Astrocyte (in vitro differentiated cells and primary cell): ENCODE results near the gene ARPC5. TPM values are rescaled to one million over a fixed set of nuclear protein-coding genes. Genes with fewer than 3 reads are reported as not detected.

Source experiments
- DNase-seq: peaks from one replicate; pipeline ENCODE4 v3.0.0-alpha.2; 2010; ENCODE audit warnings: low read depth
- FAIRE-seq: peaks from 2 replicates; lab custom pipeline; 2011; peaks lifted over from hg19 to GRCh38; lab: Jason Lieb, UNC
- H2AFZ ChIP-seq: 2 replicates; pipeline ENCODE4 v1.6.0; 2012; ENCODE audit warnings: low read depth, low read length, inconsistent platforms
- H3K27ac ChIP-seq: 2 replicates; pipeline ENCODE4 v1.5.1; 2011; ENCODE audit warnings: low read depth, low read length, inconsistent platforms
- H3K27me3 ChIP-seq: 2 replicates; pipeline ENCODE4 v1.6.0; 2011; ENCODE audit warnings: low read length, inconsistent platforms; ENCODE audit not compliant: insufficient read depth
- H3K36me3 ChIP-seq: 2 replicates; pipeline ENCODE4 v1.5.1; 2011; ENCODE audit warnings: low read length, inconsistent platforms; ENCODE audit not compliant: insufficient read depth
- H3K4me1 ChIP-seq: 2 replicates; pipeline ENCODE4 v1.5.1; 2011; ENCODE audit warnings: low read length, inconsistent platforms; ENCODE audit not compliant: insufficient read depth
- H3K4me2 ChIP-seq: 2 replicates; pipeline ENCODE4 v1.6.0; 2012; ENCODE audit warnings: low read length, inconsistent platforms
- H3K4me3 ChIP-seq: 2 replicates; pipeline ENCODE4 v1.5.1; 2011; ENCODE audit warnings: low read depth, mild to moderate bottlenecking, low read length, inconsistent platforms; ENCODE audit not compliant: insufficient read depth
- H3K79me2 ChIP-seq: 2 replicates; pipeline ENCODE4 v1.6.0; 2012; ENCODE audit warnings: mild to moderate bottlenecking, low read length, inconsistent platforms; ENCODE audit not compliant: insufficient read depth
- H3K9ac ChIP-seq: 2 replicates; pipeline ENCODE4 v1.6.0; 2012; ENCODE audit warnings: mild to moderate bottlenecking, low read length, inconsistent platforms
- H3K9me3 ChIP-seq: 2 replicates; pipeline ENCODE4 v1.5.1; 2012; ENCODE audit warnings: low read depth, mild to moderate bottlenecking, low read length, inconsistent platforms; ENCODE audit not compliant: insufficient read depth
- H4K20me1 ChIP-seq: 2 replicates; pipeline ENCODE4 v1.6.0; 2012; ENCODE audit warnings: low read length, inconsistent platforms; ENCODE audit not compliant: insufficient read depth
- H3K27ac Mint-ChIP-seq: one replicate; pipeline ENCODE4 v1.8.0; 2021; ENCODE audit warnings: mild to moderate bottlenecking, mixed read lengths; ENCODE audit not compliant: unreplicated experiment
- H3K27me3 Mint-ChIP-seq: one replicate; pipeline ENCODE4 v1.8.0; 2021; ENCODE audit warnings: low read depth, mixed read lengths; ENCODE audit not compliant: unreplicated experiment
- H3K36me3 Mint-ChIP-seq: one replicate; pipeline ENCODE4 v1.8.0; 2021; ENCODE audit warnings: low read depth, mixed read lengths; ENCODE audit not compliant: unreplicated experiment
- H3K4me1 Mint-ChIP-seq: one replicate; pipeline ENCODE4 v1.8.0; 2021; ENCODE audit warnings: low read depth, mixed read lengths; ENCODE audit not compliant: unreplicated experiment
- H3K4me3 Mint-ChIP-seq: one replicate; pipeline ENCODE4 v1.8.0; 2021; ENCODE audit warnings: mild to moderate bottlenecking, moderate library complexity, mixed read lengths; ENCODE audit not compliant: unreplicated experiment
- H3K9me3 Mint-ChIP-seq: one replicate; pipeline ENCODE4 v1.8.0; 2021; ENCODE audit warnings: mild to moderate bottlenecking, mixed read lengths; ENCODE audit not compliant: unreplicated experiment
- CTCF ChIP-seq: IDR thresholded peaks from 2 replicates; pipeline ENCODE4 v1.5.1; 2011; ENCODE audit warnings: low read depth, mild to moderate bottlenecking, inconsistent platforms, low read length, moderate library complexity; ENCODE audit not compliant: insufficient read depth
- EZH2 ChIP-seq: IDR thresholded peaks from 2 replicates; pipeline ENCODE4 v1.6.1; 2012; ENCODE audit warnings: mild to moderate bottlenecking, low read length, inconsistent platforms; ENCODE audit not compliant: insufficient read depth
- total RNA-seq: library from RNA; stranded (reverse); gene quantifications from 2 replicates; pipeline ENCODE4 v1.2.1, GENCODE V29; 2021

The ARPC5 gene
- total RNA-seq, 1 donor from 2014 or later = 180 TPM

DNA sequence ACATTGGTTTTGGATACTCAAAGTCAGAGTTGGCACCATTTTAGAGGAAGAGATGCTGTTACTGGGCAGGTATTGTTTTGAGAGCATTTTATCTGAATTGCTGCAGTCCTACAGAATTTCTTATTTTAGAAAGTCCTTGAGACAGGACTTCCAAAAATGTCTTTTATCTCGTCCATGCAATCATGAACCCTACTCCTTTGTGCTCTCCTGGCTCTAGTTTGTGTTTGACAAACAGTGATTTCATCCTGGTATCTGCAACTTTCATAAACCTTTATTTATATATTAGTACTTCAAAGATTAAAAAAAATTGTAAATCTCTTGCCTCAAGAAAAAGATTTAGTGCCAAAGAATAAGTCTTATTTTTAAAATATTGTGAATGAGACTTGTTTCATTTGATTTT is 4.6 kb upstream of the ARPC5 start:
- Histone ChIP-seq H3K9ac (no peak overlapping the region), H3K79me2 (peaks cover 23% of the 10 kb centered on the region), H3K4me1 (peaks cover 7% of the 10 kb centered on the region), H4K20me1 (no peaks in the 10 kb centered on the region), H3K9me3 (no peaks in the 10 kb centered on the region), H3K27ac (no peak overlapping the region), H3K4me3 (no peak overlapping the region), H3K27me3 (no peaks in the 10 kb centered on the region), H2AFZ (no peak overlapping the region), H3K36me3 (no peaks in the 10 kb centered on the region), H3K4me2 (no peak overlapping the region)
- TF ChIP-seq CTCF (no peak), EZH2 (no peak)
- Mint-ChIP-seq H3K27me3 (no peaks in the 10 kb centered on the region), H3K9me3 (no peaks in the 10 kb centered on the region), H3K36me3 (no peaks in the 10 kb centered on the region), H3K27ac (no peak overlapping the region), H3K4me1 (no peaks in the 10 kb centered on the region), H3K4me3 (no peak overlapping the region)
- DNase-seq (no peak), FAIRE-seq (no peak)

DNA sequence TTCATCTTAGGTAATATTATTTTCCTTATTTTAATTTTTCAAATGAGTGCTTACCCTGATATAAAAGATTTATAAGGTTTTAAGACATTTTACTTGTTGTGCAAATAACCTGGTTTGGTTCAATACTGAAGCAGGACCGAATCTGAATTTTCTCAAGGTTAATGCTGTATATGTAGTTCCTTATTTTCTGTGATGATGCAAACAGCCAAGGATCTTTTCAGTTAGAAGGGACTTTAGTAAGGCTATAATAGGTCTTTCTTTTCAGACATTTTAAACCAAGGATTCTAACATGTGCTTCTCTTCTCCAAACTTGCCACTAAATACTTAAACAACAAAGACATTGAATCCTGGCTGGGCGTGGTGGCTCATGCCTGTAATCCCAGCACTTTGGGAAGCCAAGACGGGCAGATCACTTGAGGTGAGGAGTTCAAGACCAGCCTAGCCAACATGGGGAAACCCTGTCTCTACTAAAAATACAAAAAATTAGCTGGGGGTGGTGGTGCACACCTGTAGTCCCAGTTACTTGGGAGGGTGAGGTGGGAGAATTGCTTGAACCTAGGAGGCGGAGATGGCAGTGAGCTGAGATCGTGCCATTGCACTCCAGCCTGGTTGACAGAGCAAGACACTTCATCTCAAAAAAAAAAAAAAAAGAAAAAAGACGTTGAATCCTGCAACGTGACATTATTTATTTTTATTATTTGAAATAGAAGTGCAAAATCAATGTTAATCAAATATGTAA is 3.2 kb upstream of the ARPC5 start:
- Mint-ChIP-seq H3K27me3 (no peaks in the 10 kb centered on the region), H3K9me3 (no peaks in the 10 kb centered on the region), H3K27ac (no peak overlapping the region), H3K4me3 (no peak overlapping the region), H3K4me1 (no peaks in the 10 kb centered on the region), H3K36me3 (no peaks in the 10 kb centered on the region)
- Histone ChIP-seq H3K9me3 (no peaks in the 10 kb centered on the region), H3K36me3 (no peaks in the 10 kb centered on the region), H3K27me3 (no peaks in the 10 kb centered on the region), H3K4me1 (peaks cover 7% of the 10 kb centered on the region), H3K27ac (no peak overlapping the region), H2AFZ (no peak overlapping the region), H3K9ac (no peak overlapping the region), H3K79me2 (peaks cover 37% of the 10 kb centered on the region), H3K4me3 (no peak overlapping the region), H3K4me2 (no peak overlapping the region), H4K20me1 (no peaks in the 10 kb centered on the region)
- FAIRE-seq (no peak), DNase-seq (no peak)
- TF ChIP-seq CTCF (no peak), EZH2 (no peak)

GRCh38 chr1:183636783-183637182 is 1.2 kb upstream of the ARPC5 start:
- no peaks in the 10 kb centered on the region for H3K9me3 ChIP-seq
- Mint-ChIP-seq H3K4me1 (no peaks in the 10 kb centered on the region), H3K27ac (no peak overlapping the region), H3K36me3 (no peaks in the 10 kb centered on the region), H3K4me3 (peak overlapping the region; percentile 99), H3K27me3 (no peaks in the 10 kb centered on the region), H3K9me3 (no peaks in the 10 kb centered on the region)
- peaks cover 11% of the 10 kb centered on the region for H4K20me1 ChIP-seq
- H3K4me2 ChIP-seq = peak overlapping the region; percentile 97
- H3K4me1 ChIP-seq = peaks cover 14% of the 10 kb centered on the region
- peak overlapping the region; percentile 90 for H3K4me3 ChIP-seq
- FAIRE-seq (no peak), DNase-seq (no peak)
- H3K36me3 ChIP-seq = peaks cover 6% of the 10 kb centered on the region
- no peak overlapping the region for H2AFZ ChIP-seq
- H3K27ac ChIP-seq = no peak overlapping the region
- H3K27me3 ChIP-seq = no peaks in the 10 kb centered on the region
- TF ChIP-seq EZH2 (no peak), CTCF (no peak)
- H3K79me2 ChIP-seq = peaks cover 55% of the 10 kb centered on the region
- no peak overlapping the region for H3K9ac ChIP-seq
